Measurements from ENCODE around the gene CTTNBP2NL.

CTTNBP2NL gene, protein sequence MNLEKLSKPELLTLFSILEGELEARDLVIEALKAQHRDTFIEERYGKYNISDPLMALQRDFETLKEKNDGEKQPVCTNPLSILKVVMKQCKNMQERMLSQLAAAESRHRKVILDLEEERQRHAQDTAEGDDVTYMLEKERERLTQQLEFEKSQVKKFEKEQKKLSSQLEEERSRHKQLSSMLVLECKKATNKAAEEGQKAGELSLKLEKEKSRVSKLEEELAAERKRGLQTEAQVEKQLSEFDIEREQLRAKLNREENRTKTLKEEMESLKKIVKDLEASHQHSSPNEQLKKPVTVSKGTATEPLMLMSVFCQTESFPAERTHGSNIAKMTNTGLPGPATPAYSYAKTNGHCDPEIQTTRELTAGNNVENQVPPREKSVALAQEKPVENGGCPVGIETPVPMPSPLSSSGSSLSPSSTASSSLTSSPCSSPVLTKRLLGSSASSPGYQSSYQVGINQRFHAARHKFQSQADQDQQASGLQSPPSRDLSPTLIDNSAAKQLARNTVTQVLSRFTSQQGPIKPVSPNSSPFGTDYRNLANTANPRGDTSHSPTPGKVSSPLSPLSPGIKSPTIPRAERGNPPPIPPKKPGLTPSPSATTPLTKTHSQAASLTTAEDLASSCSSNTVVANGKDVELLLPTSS

DNA sequence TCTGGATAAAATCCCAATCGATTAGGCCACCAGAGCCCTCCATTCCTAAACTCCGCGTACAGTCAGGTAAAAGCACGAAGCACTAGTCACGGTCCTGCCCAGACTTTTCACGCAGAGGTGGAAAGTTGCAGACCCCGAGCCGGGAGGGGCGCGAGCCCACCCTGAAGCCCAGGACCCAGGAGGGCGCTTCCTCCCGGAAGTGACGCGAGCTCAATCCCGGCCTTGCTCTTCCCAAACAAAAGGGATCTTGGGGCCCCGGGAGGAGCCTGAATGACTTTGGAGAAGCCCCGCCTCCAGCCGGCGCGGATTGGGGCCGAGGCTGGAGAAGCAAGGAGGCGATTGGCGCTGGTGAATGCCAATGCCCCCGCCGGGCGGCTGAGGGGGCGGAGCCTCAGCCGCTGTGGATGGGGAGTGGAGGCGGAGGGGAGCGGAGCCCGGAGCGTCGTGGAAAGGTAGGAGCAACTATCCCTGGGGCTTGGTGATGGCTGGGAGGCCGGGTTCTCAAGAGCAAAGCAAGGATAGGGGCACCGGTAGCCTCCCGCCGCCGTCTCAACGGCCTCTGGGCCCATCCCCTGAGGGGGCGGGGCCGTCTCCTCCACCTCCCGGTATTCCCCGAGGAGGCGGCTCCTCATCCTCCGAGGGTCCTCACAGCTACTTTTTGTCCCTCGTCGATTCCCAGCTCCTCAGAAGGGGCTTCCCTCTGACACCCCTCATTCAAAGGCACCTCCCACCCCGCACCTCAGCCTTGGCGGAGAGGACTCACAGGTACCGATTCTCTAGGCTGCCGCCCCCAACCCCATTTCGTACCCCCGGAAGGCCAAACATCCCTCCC is at the start of gene CTTNBP2NL:
CTTNBP2NL (plus strand) TSS at position 394 of the 832 bp plus-strand sequence. CDS start 19,952 bp downstream, outside the sequence.
- DNase-seq, result peak; percentile 60 to 70 (median 62)

DNA sequence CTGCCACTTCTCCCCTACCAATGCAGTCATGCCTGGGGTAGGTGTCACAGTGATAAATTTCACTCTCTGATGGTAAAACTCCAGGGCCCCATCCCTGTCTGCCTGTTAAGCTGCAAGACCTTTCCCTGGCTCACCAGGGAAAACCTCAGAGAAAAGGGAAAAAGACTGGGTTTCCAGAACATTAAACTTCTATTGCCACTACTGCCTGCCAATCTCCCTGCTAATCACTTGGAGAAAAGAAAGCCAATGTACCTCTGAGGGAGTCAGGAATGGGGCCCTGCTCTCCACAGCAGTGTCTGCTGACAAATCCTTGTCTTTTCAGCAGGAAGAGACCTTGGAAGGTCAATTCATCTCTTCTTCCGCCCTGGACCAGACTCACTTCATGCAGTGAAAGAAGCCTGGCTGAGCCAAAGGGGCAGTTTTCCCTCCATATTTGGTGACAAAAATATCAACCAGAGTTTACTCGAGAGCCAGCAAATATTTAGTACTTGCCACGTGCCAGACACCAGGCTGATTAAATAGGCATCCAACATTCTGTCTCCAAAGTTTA is 49.1 kb upstream of the CTTNBP2NL start:
- no peak for DNase-seq

DNA sequence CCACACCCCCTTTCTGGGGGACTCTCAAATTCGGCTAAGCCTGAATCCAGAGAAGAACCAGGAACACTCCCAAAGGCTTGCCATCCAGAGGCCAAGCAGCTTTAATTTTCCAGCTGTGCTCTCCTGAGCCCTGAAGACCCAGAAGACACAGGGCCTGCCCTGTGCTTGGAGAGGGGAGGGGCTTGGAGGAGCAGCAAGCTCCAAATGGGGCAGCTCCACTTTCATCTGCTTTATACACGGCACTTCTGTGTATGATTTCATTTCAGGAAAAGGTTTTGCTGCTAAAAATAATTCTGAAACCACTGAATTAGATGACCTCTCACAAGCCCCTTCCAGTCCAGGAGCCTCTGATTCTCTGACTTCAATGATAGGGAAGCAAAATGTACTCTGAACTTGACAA is 39.2 kb upstream of the CTTNBP2NL start:
- DNase-seq, result no peak

DNA sequence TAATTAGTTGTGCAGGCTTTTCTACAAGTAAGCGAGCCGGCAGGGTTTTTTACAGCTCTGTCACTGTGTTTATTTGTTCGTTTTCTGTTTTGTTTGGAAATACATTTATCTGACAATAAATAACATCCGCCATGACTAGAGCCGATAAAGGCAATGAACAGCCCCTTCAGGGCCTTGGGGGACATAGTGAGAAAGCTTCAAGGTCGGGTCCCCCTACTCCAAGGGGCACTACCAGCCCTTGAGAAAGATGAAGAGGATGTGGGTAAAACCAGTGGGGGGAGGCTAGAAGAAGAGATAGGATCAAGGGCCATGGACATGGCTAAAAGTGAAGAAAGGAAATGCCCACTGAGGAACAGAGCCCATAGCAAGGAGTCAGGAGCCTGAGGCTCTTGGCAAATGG is 38.5 kb upstream of the CTTNBP2NL start:
- DNase-seq, result no peak

DNA sequence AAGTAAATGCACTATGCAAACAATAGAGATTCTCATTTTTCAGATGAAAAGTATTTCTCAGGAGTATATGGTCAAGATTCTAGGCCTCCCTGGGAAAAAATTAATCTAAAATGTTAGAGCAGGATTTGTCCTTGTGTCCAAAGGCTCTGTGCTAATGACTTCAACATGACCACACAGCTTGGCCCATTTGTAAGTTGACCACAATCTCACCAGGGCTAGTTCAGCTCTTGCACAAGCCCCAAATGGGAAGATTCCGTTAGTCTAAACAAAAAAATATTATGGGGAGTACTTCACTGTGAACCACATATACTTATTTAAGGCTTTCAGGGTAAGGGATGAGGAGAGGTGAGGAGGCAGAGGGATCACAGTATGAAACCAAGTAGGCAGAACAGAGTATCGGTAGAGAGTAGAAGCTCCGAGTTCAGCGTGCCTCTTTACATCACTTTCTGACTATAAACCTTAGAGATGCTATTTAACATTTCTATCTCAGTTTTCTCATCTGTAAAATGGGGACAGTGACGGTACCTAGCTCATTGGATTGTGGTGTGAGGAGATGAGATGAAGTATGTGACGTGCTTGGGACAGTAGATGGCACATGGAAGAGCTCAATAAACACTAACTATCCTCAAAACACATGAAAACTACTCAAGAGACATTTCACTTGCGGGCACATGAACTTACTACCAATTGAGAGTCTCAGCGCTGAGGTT is 37.8 kb upstream of the CTTNBP2NL start:
- DNase-seq, result no peak

DNA sequence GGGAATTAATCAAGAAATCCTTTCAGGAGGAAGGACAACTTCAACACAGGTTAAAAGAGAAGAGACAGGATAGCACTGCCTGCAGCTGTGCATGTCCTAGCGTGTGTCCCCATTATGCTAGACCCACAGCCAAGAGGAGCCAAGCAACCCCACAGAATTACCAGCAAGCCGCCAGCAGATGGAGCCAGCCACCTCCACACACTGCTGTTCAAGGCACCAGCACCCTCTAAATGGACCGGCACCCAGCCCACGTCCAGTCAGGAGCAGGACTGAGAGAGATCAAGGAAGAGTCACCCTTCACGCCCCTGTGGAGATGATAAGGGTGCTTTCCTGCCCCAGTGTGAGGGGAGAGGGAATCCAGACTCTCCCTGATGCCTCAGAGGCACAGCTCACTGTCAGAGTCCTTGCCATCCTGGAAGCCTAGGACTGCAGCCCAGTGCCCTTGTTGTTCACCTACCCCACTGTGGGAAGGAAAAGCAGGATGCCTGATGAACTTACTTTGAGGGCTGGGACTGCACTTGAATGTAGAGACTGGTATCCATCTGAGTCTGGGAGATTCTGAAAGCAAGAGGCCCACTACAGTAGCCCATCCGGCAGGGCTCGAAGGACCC is 37.1 kb upstream of the CTTNBP2NL start:
- peak in 1 of 4 experiments; percentile 2 for DNase-seq

DNA sequence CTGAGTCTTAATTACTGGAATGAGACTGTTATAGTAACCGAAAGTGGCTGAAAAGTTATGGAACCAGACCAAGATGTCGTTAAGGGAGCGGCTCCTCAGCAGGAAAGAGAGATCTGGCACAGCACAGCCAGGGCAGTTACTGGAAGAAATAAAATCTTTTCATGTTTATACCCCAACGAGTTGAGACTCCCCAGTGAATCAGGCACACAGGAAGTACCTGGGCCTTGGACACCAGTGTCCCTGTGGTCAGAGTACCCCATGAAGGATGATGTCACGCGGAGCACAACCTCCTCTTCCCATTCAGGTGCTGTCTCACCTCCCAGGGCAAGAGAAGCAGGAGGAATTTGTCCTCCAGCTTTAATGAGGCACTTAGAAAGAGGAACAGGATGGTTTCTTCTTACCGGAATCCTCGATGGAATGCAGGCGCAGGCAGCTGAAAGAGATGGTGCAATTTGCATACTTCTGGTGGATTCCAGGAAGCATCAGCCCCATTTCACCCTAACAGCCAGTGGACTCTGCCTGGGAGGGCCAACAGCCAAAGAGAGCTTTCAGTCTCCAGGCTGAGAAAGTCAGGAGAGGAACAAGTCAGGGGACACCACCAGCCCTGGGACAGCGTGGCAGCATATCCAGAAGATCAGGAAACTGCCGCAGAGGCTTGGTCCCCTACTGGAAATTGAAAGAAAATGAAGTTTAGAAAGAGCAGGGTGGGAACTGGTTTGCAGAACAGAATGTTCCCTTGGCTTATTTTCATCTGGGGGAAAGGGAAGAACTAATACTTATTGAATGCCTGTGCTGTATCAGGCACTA is 35.9 kb upstream of the CTTNBP2NL start:
- no peak for DNase-seq

DNA sequence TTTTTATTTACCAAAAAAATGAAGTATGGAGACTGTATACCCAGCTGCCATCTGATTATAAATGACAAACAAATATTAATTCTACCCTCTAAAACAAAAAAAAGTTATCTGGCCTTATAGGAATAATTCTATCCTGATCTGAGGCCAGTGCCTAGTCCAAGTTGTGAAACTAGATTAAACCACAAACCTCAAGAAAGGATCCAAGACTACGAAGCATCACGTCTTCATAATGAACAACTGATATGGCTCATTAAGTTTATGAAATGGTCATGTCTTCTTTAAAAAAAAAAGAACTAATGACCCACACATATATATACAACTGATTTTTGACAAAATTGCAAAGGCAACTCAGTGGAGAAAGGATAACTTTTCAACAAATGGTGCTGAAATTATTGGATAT is 32.4 kb upstream of the CTTNBP2NL start:
- no peak for DNase-seq

DNA sequence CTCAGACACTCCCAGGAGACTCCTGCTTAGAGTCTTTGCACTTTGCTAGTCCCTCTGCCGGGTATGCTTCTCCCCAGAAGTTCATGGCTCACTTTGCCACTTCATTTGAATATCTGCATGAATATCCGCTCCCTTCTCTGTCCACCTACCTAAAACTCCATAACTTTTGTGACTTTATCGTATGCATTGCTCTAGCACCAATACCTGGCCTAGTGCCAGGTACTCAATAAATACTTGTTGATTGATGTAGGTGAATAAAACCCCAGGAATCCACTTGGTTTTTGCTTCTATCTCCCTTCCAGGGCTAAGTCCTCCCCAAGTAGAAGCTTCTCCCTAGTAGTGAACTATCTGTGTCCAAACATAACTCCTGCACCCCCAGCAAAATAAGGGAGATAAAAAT is 27.8 kb upstream of the CTTNBP2NL start:
- no peak for DNase-seq

DNA sequence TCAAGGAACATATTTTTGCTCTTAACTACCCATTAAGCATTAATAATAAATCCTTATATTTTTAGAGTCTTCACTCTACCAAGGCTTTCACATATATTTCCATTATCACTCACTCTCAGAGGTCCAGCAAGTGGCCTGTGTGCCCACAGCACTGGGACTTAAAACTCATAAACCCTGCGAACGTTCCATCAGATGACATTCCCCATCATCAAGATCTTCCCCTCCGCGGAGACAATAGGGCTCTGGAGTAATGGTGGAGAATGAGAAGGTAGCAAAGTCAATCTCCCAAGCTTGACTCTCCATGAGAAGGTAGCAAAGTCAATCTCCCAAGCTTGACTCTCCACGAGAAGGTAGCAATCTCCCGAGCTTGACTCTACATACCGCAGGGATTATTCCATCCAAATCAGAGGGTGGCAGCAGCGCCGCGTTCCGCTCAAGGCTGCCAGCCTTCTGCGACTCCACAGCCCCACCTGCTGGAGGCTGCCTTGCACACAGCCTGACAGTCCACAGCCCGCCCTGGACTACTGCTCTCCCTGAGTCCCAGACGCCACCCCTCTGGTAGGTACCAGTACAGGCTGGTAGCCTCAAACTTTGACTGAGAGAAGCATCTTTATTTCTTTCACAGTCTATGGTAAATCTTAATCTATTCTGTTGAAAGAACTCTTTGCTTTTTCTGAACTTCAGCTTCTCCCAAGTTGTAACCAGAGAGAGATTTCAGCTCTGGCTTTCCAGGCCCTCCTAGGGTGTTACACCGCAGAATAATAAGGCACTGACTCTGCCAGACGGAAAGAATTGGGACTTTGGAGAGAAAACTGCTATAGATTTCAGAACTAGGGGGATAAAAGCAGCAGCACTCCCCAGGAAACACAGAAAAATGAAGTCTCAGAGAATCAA is 26.4 kb upstream of the CTTNBP2NL start:
- DNase-seq, result peak; percentile 58 to 75 (median 67)

DNA sequence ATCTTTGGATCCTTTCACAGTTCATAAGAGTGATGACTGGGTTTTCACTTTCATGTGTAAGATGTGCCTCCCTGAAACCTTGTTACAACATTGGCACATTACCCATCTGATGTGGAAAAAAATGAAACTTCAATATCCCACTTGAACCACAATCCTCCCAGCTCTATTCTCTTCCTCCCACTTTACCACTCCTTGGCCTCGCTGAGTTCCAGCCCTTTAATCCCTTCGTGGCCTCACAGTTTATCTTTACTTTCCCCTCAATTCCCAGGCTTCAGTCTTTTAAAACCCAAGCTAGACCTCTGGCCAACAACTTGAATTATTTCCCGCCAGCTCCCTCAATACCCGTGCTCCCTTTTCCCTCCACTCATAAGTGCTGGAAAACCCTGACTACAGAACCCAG is 25.0 kb upstream of the CTTNBP2NL start:
- no peak for DNase-seq

DNA sequence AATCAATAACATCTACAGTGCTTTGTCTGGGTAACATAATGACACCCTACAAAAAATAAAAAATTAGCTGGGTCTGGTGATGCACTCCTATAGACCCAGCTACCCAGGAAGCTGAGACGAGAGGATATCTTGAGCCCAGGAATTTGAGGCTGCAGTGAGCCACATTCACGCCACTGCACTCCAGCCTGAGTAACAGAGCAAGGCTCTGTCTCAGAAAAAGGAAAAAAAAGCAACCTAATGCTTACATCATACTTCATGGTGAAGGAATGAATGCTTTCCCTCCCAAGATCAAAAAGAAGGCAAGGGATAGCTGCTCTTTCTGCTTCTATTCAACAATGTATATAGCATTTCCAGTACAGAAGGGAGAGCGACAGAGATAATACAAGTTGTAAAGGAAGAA is 24.2 kb upstream of the CTTNBP2NL start:
- no peak for DNase-seq

DNA sequence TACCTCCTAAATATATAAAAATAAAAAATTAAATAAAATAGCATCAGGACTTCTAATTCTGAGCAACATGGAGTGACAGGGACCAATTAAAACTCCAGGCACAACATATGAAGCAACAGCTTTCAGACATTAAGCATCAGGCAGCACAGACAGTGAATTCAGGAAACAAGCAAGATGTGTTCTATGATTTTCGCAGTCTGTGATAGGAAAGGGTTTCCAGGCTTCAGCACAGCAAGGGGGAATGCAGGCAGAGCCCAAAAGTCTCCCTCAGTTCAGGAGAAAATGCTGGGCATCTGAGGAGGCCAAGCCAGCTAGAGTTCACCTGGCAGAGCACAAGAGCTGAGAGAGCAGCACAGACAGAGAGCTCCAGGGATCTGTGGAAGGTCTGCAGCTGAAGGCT is 22.2 kb upstream of the CTTNBP2NL start:
- no peak for DNase-seq

DNA sequence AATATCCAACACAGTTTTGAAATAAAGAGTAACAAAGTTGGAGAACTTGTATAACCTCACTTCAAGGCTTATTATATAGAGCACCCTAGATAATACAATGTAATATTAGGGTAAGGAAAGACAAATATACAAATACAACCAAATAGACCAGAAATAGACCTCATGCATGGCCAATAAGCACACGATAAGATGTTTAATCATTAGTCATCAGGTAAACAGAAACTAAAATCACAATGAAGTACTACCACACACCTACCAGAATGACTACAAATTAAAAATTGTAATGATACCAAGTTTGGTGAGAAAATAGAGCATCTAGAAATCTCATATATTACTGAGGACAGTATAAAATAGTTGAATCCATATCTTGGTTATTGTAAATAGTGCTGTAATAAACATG is 20.3 kb upstream of the CTTNBP2NL start:
- no peak for DNase-seq

DNA sequence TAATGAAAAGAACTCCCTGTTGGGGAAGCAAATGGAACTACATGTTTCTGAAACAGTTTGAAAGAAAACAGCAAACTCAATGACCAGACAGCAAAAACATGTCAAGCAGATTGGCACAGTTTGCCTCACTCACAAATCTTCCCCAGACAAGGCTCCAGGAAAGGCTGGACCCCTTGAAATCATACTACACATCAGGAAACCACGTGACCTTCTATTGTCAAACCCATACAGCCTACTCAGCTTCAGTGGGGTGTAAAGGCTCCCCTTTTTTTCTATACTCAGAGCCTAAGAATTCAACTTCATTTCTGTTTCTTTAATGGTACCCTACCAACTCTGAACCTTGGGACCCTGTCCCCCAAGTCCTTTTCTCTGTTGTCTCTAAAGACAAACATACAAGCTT is 15.7 kb upstream of the CTTNBP2NL start:
- no peak for DNase-seq

DNA sequence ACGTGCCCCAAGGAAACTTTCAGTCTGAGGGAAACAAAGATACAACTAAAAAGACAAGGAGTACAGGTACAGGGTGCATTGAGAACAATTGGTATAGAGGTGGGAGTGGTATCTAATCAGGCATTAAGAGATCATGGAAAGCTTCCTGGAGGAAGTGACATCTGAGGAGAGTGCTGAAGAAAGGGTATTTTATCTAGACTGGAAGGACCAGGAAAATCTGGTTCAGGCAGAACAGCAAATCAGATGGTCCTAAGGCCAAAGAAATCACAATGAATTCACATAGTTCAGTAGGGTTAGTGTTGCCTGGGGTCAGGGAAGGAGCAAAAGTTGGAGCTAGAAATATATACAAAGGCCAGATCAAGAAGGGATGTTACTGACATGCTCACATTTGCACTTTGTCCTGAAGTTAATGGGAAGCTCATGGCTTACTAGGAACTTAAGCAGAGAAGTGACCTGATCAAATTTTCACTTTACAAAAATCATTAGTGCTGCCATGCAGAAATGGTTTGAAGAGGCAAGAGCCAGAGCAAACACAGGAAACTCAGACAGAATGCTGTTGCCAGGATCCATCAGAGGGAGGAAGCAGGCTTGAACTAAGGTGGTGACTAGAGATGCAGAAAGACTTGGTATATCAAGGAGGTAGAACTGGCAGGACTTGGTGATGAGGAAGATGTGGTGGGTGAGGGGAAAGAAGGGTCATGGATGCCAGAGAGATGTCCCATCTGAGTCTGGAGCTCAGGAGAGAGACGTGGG is 14.5 kb upstream of the CTTNBP2NL start:
- no peak for DNase-seq

DNA sequence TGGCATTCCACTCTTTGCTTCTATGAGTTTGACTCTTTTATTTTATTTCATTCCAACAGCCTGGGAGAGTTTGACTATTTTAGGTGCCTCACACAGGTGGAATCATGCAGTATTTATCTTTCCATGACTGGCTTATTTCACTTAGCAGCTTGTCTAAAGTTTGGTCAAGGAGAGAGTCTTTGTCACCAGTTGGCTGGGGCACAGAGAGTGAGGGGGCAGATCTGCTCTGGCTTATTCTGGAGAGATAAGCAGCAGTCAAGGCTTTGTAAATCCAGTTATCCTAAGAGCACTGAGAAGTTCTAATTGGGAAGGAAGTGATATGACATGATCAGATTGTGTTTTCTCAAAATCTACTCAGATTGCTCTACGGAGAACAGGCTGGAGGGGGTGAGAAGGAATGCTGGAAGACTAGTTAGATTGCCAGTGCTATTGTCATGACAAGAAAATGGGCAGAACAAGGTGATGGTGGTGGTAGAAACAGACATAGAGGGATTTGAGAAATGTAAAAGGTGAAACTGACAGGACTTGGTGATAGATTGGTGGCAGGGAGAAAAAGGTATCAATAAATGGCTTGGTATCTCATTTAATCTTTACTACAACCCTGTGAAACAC is 12.1 kb upstream of the CTTNBP2NL start:
- DNase-seq, result no peak

DNA sequence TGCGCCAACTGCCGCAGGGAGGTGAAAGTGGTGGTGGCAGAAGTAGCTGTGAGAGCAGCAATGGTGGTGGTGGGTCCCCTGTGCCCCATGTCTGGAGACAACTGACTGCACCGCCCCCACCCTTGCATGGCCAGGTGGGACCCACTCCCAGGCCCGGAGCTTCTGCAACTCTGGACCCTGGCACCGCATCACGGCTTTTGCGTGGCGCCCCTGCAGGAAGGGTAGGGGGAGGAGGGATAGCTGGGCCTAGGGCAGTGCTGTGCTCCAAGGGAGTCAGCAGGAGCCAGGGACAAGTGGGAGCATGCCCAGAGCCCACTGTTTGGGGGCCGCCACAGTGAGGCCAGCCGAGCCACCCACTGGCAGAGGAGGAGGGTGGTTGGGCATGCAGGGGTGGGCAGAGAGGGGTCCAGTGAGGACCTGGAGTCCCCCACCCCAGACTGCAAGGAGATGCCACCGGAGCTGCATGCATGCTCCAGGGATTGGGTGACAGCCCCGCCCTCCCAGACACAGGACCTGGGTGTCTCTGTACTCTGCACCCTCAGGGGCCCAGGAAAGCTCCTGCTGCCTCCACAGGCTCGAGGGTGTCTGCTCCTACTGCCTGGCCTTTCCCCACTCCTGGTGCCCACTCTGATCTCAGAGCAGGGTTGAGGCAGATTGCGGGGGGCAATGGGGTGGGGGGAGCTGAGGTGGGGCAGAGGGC is 9.8 kb upstream of the CTTNBP2NL start:
- DNase-seq, result no peak
